GM23338 (cell line): ENCODE results near the gene MRRF. TPM values are rescaled to one million over a fixed set of nuclear protein-coding genes. Genes with fewer than 3 reads are reported as not detected.
A peak's percentile ranks its signal among the peaks of the same experiment; 100 is the strongest.

Source experiments
- ATAC-seq: fragments of 200-7000 bp; cut with Tn5 transposase; 3 replicates; pipeline ENCODE4 v1.9.1; 2020
- DNase-seq: peaks from one replicate; pipeline ENCODE4 v3.0.0-alpha.2; 2015; ENCODE audit warnings: low spot score
- H2AFZ ChIP-seq: fragments of 200-600 bp; sonication (generic); 2 replicates; pipeline ENCODE4 v1.8.0; 2016; ENCODE audit warnings: antibody characterized with exemption, mild to moderate bottlenecking, moderate library complexity
- H3F3A ChIP-seq: fragments of 200-600 bp; sonication (generic); replicated peaks from 2 replicates; pipeline ENCODE4 v1.8.0; 2017; ENCODE audit warnings: antibody characterized with exemption, mixed run types, low read depth
- H3K27ac ChIP-seq: fragments of 200-600 bp; sonication (generic); 2 replicates; pipeline ENCODE4 v1.6.1; 2016; ENCODE audit warnings: low read depth
- H3K27me3 ChIP-seq: fragments of 200-600 bp; sonication (generic); 2 replicates; pipeline ENCODE4 v1.8.0; 2016; ENCODE audit warnings: mild to moderate bottlenecking, mixed run types, moderate library complexity; ENCODE audit not compliant: insufficient read depth
- H3K36me3 ChIP-seq: fragments of 200-600 bp; sonication (generic); 2 replicates; pipeline ENCODE4 v1.8.0; 2016; ENCODE audit warnings: mild to moderate bottlenecking; ENCODE audit not compliant: insufficient read depth
- H3K4me1 ChIP-seq: fragments of 200-600 bp; sonication (generic); 2 replicates; pipeline ENCODE4 v1.8.0; 2016; ENCODE audit warnings: mild to moderate bottlenecking, moderate library complexity; ENCODE audit not compliant: insufficient read depth
- H3K4me2 ChIP-seq: fragments of 200-600 bp; sonication (generic); 2 replicates; pipeline ENCODE4 v1.7.1; 2017; ENCODE audit warnings: mixed run types
- H3K4me3 ChIP-seq: fragments of 200-600 bp; sonication (generic); 2 replicates; pipeline ENCODE4 v1.6.1; 2016; ENCODE audit warnings: mixed run types
- H3K79me2 ChIP-seq: fragments of 200-600 bp; sonication (generic); replicated peaks from 2 replicates; pipeline ENCODE4 v1.8.0; 2017; ENCODE audit warnings: mild to moderate bottlenecking; ENCODE audit not compliant: insufficient read depth
- H3K9me2 ChIP-seq: fragments of 200-600 bp; sonication (generic); 2 replicates; pipeline ENCODE4 v1.8.0; 2017; ENCODE audit not compliant: insufficient read depth
- H4K20me1 ChIP-seq: fragments of 200-600 bp; sonication (generic); replicated peaks from 2 replicates; pipeline ENCODE4 v1.8.0; 2017; ENCODE audit warnings: mild to moderate bottlenecking; ENCODE audit not compliant: insufficient read depth
- H3K27ac Mint-ChIP-seq: 2 replicates; pipeline ENCODE4 v1.8.0; 2020; ENCODE audit warnings: inconsistent platforms, mild to moderate bottlenecking, moderate library complexity, mixed read lengths
- H3K27me3 Mint-ChIP-seq: 3 replicates; pipeline ENCODE4 v1.8.0; 2022; ENCODE audit warnings: low read depth, mild to moderate bottlenecking, moderate library complexity, mixed read lengths, inconsistent platforms; ENCODE audit not compliant: insufficient read depth, poor library complexity
- H3K36me3 Mint-ChIP-seq: 3 replicates; pipeline ENCODE4 v1.8.0; 2021; ENCODE audit warnings: low read depth, mild to moderate bottlenecking, inconsistent platforms, moderate library complexity, mixed read lengths
- H3K4me1 Mint-ChIP-seq: 3 replicates; pipeline ENCODE4 v1.8.0; 2020; ENCODE audit warnings: mild to moderate bottlenecking, inconsistent platforms, mixed read lengths
- H3K4me3 Mint-ChIP-seq: 3 replicates; pipeline ENCODE4 v1.8.0; 2021; ENCODE audit warnings: moderate library complexity, mild to moderate bottlenecking, inconsistent platforms, mixed read lengths
- H3K9me3 Mint-ChIP-seq: 3 replicates; pipeline ENCODE4 v1.8.0; 2020; ENCODE audit warnings: moderate library complexity, mild to moderate bottlenecking, inconsistent platforms, mixed read lengths
- CREB1 ChIP-seq: fragments of 250-450 bp; sonication (Bioruptor Pico); IDR thresholded peaks from 2 replicates; pipeline ENCODE4 v1.5.0; 2020; ENCODE audit warnings: low read depth, mild to moderate bottlenecking, moderate library complexity
- CTCF ChIP-seq, 2 experiments: fragments of 200-600 bp in 1 of 2; sonication (generic) in 1 of 2; conservative IDR thresholded peaks; 2 replicates each; pipeline versions ENCODE4 v1.5.1 to v1.6.1; 2016 to 2017; ENCODE audit warnings: antibody characterized with exemption in 2 of 2, low read depth in 2 of 2, mild to moderate bottlenecking in 2 of 2, moderate library complexity in 1 of 2
- ETS1 ChIP-seq: IDR thresholded peaks from 2 replicates; pipeline ENCODE4 v1.6.1; 2016; ENCODE audit warnings: antibody characterized with exemption
- EZH2 ChIP-seq: fragments of 200-600 bp; sonication (generic); IDR thresholded peaks from one replicate; pipeline ENCODE4 v1.8.0; 2017; ENCODE audit warnings: antibody characterized with exemption, mild to moderate bottlenecking, low read depth; ENCODE audit not compliant: unreplicated experiment
- EZH2phosphoT487 ChIP-seq: fragments of 200-600 bp; sonication (generic); IDR thresholded peaks from one replicate; pipeline ENCODE4 v1.8.1; 2018; ENCODE audit warnings: antibody characterized with exemption; ENCODE audit not compliant: unreplicated experiment
- JUNB ChIP-seq: IDR thresholded peaks from one replicate; pipeline ENCODE4 v1.6.1; 2016; ENCODE audit warnings: antibody characterized with exemption; ENCODE audit not compliant: unreplicated experiment
- NANOG ChIP-seq: IDR thresholded peaks from 2 replicates; pipeline ENCODE4 v1.6.1; 2016; ENCODE audit warnings: antibody characterized with exemption, borderline replicate concordance
- POLR2AphosphoS5 ChIP-seq: IDR thresholded peaks from 2 replicates; pipeline ENCODE4 v1.6.1; 2016; ENCODE audit warnings: antibody characterized with exemption, low read depth
- REST ChIP-seq: IDR thresholded peaks from one replicate; pipeline ENCODE4 v1.6.1; 2018; ENCODE audit warnings: antibody characterized with exemption; ENCODE audit not compliant: unreplicated experiment
- STAT1 ChIP-seq: IDR thresholded peaks from one replicate; pipeline ENCODE4 v1.6.1; 2016; ENCODE audit warnings: antibody characterized with exemption; ENCODE audit not compliant: unreplicated experiment
- ZNF114 ChIP-seq: fragments of 250-450 bp; sonication (Bioruptor Pico); IDR thresholded peaks from 2 replicates; pipeline ENCODE4 v1.5.0; 2020; ENCODE audit warnings: mild to moderate bottlenecking, moderate library complexity
- ZNF331 ChIP-seq: fragments of 250-450 bp; sonication (Bioruptor Pico); IDR thresholded peaks from 2 replicates; pipeline ENCODE4 v1.5.0; 2020; ENCODE audit warnings: low read depth, mild to moderate bottlenecking, moderate library complexity
- ZNF462 ChIP-seq: fragments of 250-450 bp; sonication (Bioruptor Pico); IDR thresholded peaks from 2 replicates; pipeline ENCODE4 v1.5.0; 2020; ENCODE audit warnings: mild to moderate bottlenecking, moderate library complexity
- polyA plus RNA-seq: library from polyadenylated mRNA; unstranded; fragments of >200 nt; fragmentation: Nextera tagmentation; extraction: Ambion mirVana; gene quantifications from 2 replicates; pipeline ENCODE4 v1.2.1, GENCODE V29; 2016
- total RNA-seq: library from RNA; depleted of rRNA; stranded (reverse); fragments of >200 nt; shearing (Covaris generic); gene quantifications from 2 replicates; pipeline ENCODE4 v1.2.3, GENCODE V29; 2014

The MRRF gene
- total and polyA plus RNA-seq, 2 experiments from 2014 or later: 27.8 to 32.7 TPM

- Histone ChIP-seq H3K36me3 (no peaks in the 10 kb centered on the region), H3K4me3 (no peak overlapping the region), H2AFZ (no peak overlapping the region), H3K4me2 (peak overlapping the region; percentile 96; the same call in 1 of the 2 replicates), H3K79me2 (no peaks in the 10 kb centered on the region), H3F3A (peaks cover 10% of the 10 kb centered on the region; the same call in 1 of the 2 replicates), H3K4me1 (peaks cover 16% of the 10 kb centered on the region), H3K9me2 (no peaks in the 10 kb centered on the region), H3K27ac (no peak overlapping the region), H3K27me3 (peaks cover 26% of the 10 kb centered on the region), H4K20me1 (no peaks in the 10 kb centered on the region)
- Mint-ChIP-seq H3K27me3 (peaks cover 35% of the 10 kb centered on the region), H3K27ac (no peak overlapping the region), H3K4me1 (peaks cover 20% of the 10 kb centered on the region), H3K9me3 (peaks cover 5% of the 10 kb centered on the region), H3K36me3 (no peaks in the 10 kb centered on the region), H3K4me3 (peak overlapping the region; percentile 13)
- TF ChIP-seq EZH2: no peak
- TF ChIP-seq ETS1: no peak
- no peak for TF ChIP-seq NANOG
- TF ChIP-seq CTCF (conservative IDR thresholded peaks at IDR 0.05; ENCODE audit: low read depth in 2 of 2): no peak
- no peak for TF ChIP-seq EZH2phosphoT487
- no peak for TF ChIP-seq ZNF462 (CRISPR knock-in tag)
- no peak for TF ChIP-seq REST
- no peak for TF ChIP-seq ZNF114 (CRISPR knock-in tag)
- TF ChIP-seq POLR2AphosphoS5: no peak
- TF ChIP-seq ZNF331 (CRISPR knock-in tag): no peak
- no peak for TF ChIP-seq JUNB
- TF ChIP-seq STAT1: no peak
- TF ChIP-seq CREB1 (CRISPR knock-in tag): no peak
- DNase-seq (peak; percentile 33), ATAC-seq (no peak)
Measured at GRCh38 chr9:122348288-122348777, 83.7 kb downstream of the MRRF start.
